HEK293 (cell line): ENCODE measurements around the gene VHLL.

Source experiments
- CTCF ChIA-PET: fragments of 350-600 bp; formaldehyde crosslinking; extraction: SDS; loops from one replicate; lab custom pipeline; 2021; ENCODE audit warnings: antibody characterized with exemption; lab: Yijun Ruan, JAX
- POLR2A ChIA-PET: fragments of 300-600 bp; formaldehyde crosslinking; extraction: SDS; loops from one replicate; lab custom pipeline; 2020; ENCODE audit warnings: antibody characterized with exemption, inconsistent platforms; lab: Yijun Ruan, JAX
- H3K27ac ChIP-seq: fragments of 200-500 bp; sonication (Bioruptor generic); 2 replicates; pipeline ENCODE4 v1.5.1; 2014; ENCODE audit warnings: low read depth, low read length, control low read depth, inconsistent platforms; ENCODE audit errors: extremely low read depth
- H3K36me3 ChIP-seq, 2 experiments: fragments of 200-500 bp in 1 of 2; sonication (Bioruptor generic) in 1 of 2; 1 replicate in 1 of 2; 2 replicates in 1 of 2; pipeline ENCODE4 v1.5.1; 2014 to 2017; ENCODE audit warnings: inconsistent platforms in 2 of 2, low read length in 2 of 2; ENCODE audit not compliant: control insufficient read depth in 2 of 2, insufficient read depth in 1 of 2
- H3K4me1 ChIP-seq: fragments of 200-500 bp; sonication (Bioruptor generic); 2 replicates; pipeline ENCODE4 v1.5.1; 2014; ENCODE audit warnings: mild to moderate bottlenecking, low read length, inconsistent platforms; ENCODE audit not compliant: control insufficient read depth, insufficient read depth
- H3K4me3 ChIP-seq: 2 replicates; pipeline ENCODE4 v1.5.1; 2011; ENCODE audit warnings: low read depth, mild to moderate bottlenecking, control low read depth, low read length, moderate library complexity
- H3K9me3 ChIP-seq: fragments of 200-500 bp; sonication (Bioruptor generic); 2 replicates; pipeline ENCODE4 v1.5.1; 2014; ENCODE audit warnings: low read depth, low read length, inconsistent platforms; ENCODE audit not compliant: control insufficient read depth, insufficient read depth
- GLI2 ChIP-seq: fragments of 450-650 bp; formaldehyde crosslinking; IDR thresholded peaks from 2 replicates; pipeline ENCODE4; 2017; ENCODE audit warnings: missing biosample characterization, missing genetic modification characterization, low read depth, borderline replicate concordance
- GLIS2 ChIP-seq: fragments of 450-650 bp; formaldehyde crosslinking; IDR thresholded peaks from 2 replicates; pipeline ENCODE4 v1.5.1; 2016; ENCODE audit warnings: missing biosample characterization, missing genetic modification characterization
- KLF8 ChIP-seq: fragments of 450-650 bp; formaldehyde crosslinking; IDR thresholded peaks from 2 replicates; pipeline ENCODE4 v1.5.1; 2016; ENCODE audit warnings: missing biosample characterization, missing genetic modification characterization
- KLF9 ChIP-seq: fragments of 450-650 bp; formaldehyde crosslinking; IDR thresholded peaks from 2 replicates; pipeline ENCODE4 v1.5.1; 2016; ENCODE audit warnings: missing biosample characterization, missing genetic modification characterization, low read depth
- MYNN ChIP-seq: fragments of 450-650 bp; formaldehyde crosslinking; IDR thresholded peaks from 2 replicates; pipeline ENCODE4 v1.5.1; 2016; ENCODE audit warnings: missing biosample characterization, missing genetic modification characterization, borderline replicate concordance
- SCRT2 ChIP-seq: fragments of 450-650 bp; formaldehyde crosslinking; IDR thresholded peaks from 2 replicates; pipeline ENCODE4 v1.5.1; 2016; ENCODE audit warnings: missing biosample characterization, missing genetic modification characterization
- SP2 ChIP-seq: fragments of 450-650 bp; formaldehyde crosslinking; IDR thresholded peaks from 2 replicates; pipeline ENCODE4 v1.5.1; 2016; ENCODE audit warnings: missing biosample characterization, missing genetic modification characterization
- SP3 ChIP-seq: fragments of 450-650 bp; formaldehyde crosslinking; IDR thresholded peaks from 2 replicates; pipeline ENCODE4 v1.5.1; 2016; ENCODE audit warnings: missing biosample characterization, missing genetic modification characterization
- SP7 ChIP-seq: fragments of 450-650 bp; formaldehyde crosslinking; IDR thresholded peaks from 2 replicates; pipeline ENCODE4 v1.5.1; 2016; ENCODE audit warnings: missing biosample characterization, missing genetic modification characterization
- TRIM28 ChIP-seq: IDR thresholded peaks from 2 replicates; pipeline ENCODE4 v1.6.1; 2011; ENCODE audit warnings: low read length, control low read depth, borderline replicate concordance
- ZBTB17 ChIP-seq: fragments of 450-650 bp; formaldehyde crosslinking; IDR thresholded peaks from 2 replicates; pipeline ENCODE4 v1.5.1; 2016; ENCODE audit warnings: missing biosample characterization, missing genetic modification characterization
- ZFHX2 ChIP-seq: fragments of 450-650 bp; formaldehyde crosslinking; conservative IDR thresholded peaks from 2 replicates; pipeline ENCODE4 v1.5.1; 2016; ENCODE audit warnings: missing biosample characterization, missing genetic modification characterization
- ZNF292 ChIP-seq: fragments of 450-650 bp; formaldehyde crosslinking; IDR thresholded peaks from 2 replicates; pipeline ENCODE4 v1.5.1; 2016; ENCODE audit warnings: low read depth, missing biosample characterization, missing genetic modification characterization, borderline replicate concordance
- ZNF335 ChIP-seq: fragments of 450-650 bp; formaldehyde crosslinking; conservative IDR thresholded peaks from 2 replicates; pipeline ENCODE4 v1.5.1; 2016; ENCODE audit warnings: missing biosample characterization, missing genetic modification characterization
- ZNF37A ChIP-seq: fragments of 450-650 bp; IDR thresholded peaks from 2 replicates; pipeline ENCODE4 v1.5.1; 2018; ENCODE audit warnings: missing biosample characterization, missing genetic modification characterization
- ZNF585B ChIP-seq: fragments of 450-650 bp; formaldehyde crosslinking; IDR thresholded peaks from 2 replicates; pipeline ENCODE4 v1.5.1; 2016; ENCODE audit warnings: missing biosample characterization, missing genetic modification characterization
- ZNF600 ChIP-seq: fragments of 450-650 bp; formaldehyde crosslinking; IDR thresholded peaks from 2 replicates; pipeline ENCODE4 v1.5.1; 2016; ENCODE audit warnings: missing biosample characterization, missing genetic modification characterization
- TF ChIP-seq, protein P1 (sequence below): fragments of 450-650 bp; formaldehyde crosslinking; IDR thresholded peaks from 2 replicates; pipeline ENCODE4 v1.5.1; 2016; ENCODE audit warnings: missing biosample characterization, missing genetic modification characterization, borderline replicate concordance
- TF ChIP-seq, protein P2 (sequence below): fragments of 450-650 bp; formaldehyde crosslinking; IDR thresholded peaks from 2 replicates; pipeline ENCODE4 v1.5.1; 2016; ENCODE audit warnings: missing biosample characterization, missing genetic modification characterization
- TF ChIP-seq, protein P3 (sequence below): fragments of 450-650 bp; formaldehyde crosslinking; IDR thresholded peaks from 2 replicates; pipeline ENCODE4 v1.5.1; 2016; ENCODE audit warnings: missing biosample characterization, missing genetic modification characterization
- TF ChIP-seq, protein P4 (sequence below): fragments of 450-650 bp; formaldehyde crosslinking; IDR thresholded peaks from 2 replicates; pipeline ENCODE4 v1.5.0; 2017; ENCODE audit warnings: missing biosample characterization, missing genetic modification characterization, borderline replicate concordance

Gene VHLL

DNA sequence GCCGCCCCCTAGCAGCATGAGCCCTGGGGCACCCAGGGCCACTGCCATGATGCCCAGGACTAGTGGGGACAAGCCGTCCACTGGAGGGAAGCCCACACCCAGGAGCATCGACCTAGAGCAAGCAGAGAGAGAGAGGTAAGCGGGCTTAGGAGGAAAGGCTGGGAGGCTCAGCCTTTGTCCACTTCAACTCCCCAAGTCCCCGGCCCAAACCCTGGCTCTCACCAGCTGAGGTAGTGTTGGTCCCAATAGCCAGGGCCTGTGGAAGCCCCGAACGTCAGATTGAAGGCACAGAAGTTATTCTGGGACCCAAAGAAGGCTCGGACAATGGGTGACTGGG lies 6.0 kb downstream of the VHLL start (continued):
- no peak for TF ChIP-seq SP7 (tag by site-specific recombination)
- TF ChIP-seq ZNF292 (tag by site-specific recombination), result no peak
- TF ChIP-seq SCRT2, result no peak
- TF ChIP-seq GLI2 (tag by site-specific recombination), result no peak
- TF ChIP-seq, protein P1, sequence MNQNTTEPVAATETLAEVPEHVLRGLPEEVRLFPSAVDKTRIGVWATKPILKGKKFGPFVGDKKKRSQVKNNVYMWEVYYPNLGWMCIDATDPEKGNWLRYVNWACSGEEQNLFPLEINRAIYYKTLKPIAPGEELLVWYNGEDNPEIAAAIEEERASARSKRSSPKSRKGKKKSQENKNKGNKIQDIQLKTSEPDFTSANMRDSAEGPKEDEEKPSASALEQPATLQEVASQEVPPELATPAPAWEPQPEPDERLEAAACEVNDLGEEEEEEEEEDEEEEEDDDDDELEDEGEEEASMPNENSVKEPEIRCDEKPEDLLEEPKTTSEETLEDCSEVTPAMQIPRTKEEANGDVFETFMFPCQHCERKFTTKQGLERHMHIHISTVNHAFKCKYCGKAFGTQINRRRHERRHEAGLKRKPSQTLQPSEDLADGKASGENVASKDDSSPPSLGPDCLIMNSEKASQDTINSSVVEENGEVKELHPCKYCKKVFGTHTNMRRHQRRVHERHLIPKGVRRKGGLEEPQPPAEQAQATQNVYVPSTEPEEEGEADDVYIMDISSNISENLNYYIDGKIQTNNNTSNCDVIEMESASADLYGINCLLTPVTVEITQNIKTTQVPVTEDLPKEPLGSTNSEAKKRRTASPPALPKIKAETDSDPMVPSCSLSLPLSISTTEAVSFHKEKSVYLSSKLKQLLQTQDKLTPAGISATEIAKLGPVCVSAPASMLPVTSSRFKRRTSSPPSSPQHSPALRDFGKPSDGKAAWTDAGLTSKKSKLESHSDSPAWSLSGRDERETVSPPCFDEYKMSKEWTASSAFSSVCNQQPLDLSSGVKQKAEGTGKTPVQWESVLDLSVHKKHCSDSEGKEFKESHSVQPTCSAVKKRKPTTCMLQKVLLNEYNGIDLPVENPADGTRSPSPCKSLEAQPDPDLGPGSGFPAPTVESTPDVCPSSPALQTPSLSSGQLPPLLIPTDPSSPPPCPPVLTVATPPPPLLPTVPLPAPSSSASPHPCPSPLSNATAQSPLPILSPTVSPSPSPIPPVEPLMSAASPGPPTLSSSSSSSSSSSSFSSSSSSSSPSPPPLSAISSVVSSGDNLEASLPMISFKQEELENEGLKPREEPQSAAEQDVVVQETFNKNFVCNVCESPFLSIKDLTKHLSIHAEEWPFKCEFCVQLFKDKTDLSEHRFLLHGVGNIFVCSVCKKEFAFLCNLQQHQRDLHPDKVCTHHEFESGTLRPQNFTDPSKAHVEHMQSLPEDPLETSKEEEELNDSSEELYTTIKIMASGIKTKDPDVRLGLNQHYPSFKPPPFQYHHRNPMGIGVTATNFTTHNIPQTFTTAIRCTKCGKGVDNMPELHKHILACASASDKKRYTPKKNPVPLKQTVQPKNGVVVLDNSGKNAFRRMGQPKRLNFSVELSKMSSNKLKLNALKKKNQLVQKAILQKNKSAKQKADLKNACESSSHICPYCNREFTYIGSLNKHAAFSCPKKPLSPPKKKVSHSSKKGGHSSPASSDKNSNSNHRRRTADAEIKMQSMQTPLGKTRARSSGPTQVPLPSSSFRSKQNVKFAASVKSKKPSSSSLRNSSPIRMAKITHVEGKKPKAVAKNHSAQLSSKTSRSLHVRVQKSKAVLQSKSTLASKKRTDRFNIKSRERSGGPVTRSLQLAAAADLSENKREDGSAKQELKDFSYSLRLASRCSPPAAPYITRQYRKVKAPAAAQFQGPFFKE (tag by site-specific recombination), result no peak
- no peak for TF ChIP-seq ZNF585B (tag by site-specific recombination)

DNA sequence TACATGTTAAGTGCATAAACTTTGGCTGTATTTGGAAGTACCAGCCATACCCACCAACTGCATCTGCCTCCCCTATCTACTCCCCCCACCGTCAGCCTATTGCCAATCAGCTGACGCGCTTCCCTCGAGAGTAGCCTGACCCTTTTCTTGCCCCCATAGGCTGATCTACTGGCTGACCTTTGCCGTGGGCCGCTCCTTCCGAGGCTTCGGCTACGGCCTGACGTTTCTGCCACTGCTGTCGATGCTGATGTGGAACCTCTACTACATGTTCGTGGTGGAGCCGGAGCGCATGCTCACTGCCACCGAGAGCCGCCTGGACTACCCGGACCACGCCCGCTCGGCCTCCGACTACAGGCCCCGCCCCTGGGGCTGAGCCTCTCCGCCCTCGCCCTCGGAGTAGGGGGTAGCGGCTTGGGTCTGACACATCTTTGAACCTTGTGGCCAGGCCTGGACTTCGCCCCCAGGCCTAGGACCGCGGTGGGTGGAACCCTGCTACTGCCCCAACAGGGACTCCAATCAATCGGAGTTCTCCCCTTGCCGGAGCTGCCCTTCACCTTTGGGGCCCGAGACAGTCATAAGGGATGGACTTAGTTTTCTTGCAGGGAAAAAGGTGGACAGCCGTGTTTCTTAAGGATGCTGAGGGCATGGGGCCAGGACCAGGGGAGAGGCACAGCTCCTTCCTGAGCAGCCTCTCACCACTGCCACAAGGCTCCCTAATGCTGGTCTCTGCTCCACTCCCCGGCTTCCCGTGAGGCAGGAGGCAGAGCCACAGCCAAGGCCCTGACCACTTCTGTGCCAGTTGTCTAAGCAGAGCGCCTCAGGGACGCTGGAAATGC lies 7.7 kb downstream of the VHLL start:
- H3K36me3 ChIP-seq, result peaks cover 4 to 50% of the 10 kb centered on the region in 2 experiments; a peak in 2 of 3 replicates
- H3K27ac ChIP-seq, result peak overlapping the region; percentile 28; the same call in 1 of the 2 replicates
- peaks cover 3% of the 10 kb centered on the region; the same call in 1 of the 2 replicates for H3K4me1 ChIP-seq
- peak overlapping the region; percentile 40 for H3K4me3 ChIP-seq
- no peaks in the 10 kb centered on the region for H3K9me3 ChIP-seq
- TF ChIP-seq, protein P2, sequence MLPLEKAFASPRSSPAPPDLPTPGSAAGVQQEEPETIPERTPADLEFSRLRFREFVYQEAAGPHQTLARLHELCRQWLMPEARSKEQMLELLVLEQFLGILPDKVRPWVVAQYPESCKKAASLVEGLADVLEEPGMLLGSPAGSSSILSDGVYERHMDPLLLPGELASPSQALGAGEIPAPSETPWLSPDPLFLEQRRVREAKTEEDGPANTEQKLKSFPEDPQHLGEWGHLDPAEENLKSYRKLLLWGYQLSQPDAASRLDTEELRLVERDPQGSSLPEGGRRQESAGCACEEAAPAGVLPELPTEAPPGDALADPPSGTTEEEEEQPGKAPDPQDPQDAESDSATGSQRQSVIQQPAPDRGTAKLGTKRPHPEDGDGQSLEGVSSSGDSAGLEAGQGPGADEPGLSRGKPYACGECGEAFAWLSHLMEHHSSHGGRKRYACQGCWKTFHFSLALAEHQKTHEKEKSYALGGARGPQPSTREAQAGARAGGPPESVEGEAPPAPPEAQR (tag by site-specific recombination), result no peak
- peak; percentile 59 for TF ChIP-seq ZBTB17 (tag by site-specific recombination)
- TF ChIP-seq TRIM28, result 0 out of 2 replicates have a peak, but pooled peaks have one; percentile 54
- TF ChIP-seq ZFHX2 (tag by site-specific recombination), result 0 out of 2 replicates have a peak, but pooled peaks have one; percentile 17
- TF ChIP-seq, protein P3, sequence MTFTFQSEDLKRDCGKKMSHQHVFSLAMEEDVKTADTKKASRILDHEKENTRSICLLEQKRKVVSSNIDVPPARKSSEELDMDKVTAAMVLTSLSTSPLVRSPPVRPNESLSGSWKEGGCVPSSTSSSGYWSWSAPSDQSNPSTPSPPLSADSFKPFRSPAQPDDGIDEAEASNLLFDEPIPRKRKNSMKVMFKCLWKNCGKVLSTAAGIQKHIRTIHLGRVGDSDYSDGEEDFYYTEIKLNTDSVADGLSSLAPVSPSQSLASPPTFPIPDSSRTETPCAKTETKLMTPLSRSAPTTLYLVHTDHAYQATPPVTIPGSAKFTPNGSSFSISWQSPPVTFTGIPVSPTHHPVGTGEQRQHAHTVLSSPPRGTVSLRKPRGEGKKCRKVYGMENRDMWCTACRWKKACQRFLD (tag by site-specific recombination), result no peak
- peak; percentile 63 for TF ChIP-seq SP2 (tag by site-specific recombination)
- peak; percentile 29; the same call in 1 of the 2 replicates for TF ChIP-seq GLIS2
- peak; percentile 37; the same call in 1 of the 2 replicates for TF ChIP-seq SP3 (tag by site-specific recombination)
- TF ChIP-seq ZNF37A (tag by site-specific recombination), result no peak
- TF ChIP-seq, protein P4, sequence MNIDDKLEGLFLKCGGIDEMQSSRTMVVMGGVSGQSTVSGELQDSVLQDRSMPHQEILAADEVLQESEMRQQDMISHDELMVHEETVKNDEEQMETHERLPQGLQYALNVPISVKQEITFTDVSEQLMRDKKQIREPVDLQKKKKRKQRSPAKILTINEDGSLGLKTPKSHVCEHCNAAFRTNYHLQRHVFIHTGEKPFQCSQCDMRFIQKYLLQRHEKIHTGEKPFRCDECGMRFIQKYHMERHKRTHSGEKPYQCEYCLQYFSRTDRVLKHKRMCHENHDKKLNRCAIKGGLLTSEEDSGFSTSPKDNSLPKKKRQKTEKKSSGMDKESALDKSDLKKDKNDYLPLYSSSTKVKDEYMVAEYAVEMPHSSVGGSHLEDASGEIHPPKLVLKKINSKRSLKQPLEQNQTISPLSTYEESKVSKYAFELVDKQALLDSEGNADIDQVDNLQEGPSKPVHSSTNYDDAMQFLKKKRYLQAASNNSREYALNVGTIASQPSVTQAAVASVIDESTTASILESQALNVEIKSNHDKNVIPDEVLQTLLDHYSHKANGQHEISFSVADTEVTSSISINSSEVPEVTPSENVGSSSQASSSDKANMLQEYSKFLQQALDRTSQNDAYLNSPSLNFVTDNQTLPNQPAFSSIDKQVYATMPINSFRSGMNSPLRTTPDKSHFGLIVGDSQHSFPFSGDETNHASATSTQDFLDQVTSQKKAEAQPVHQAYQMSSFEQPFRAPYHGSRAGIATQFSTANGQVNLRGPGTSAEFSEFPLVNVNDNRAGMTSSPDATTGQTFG (tag by site-specific recombination), result no peak
- peak; percentile 14; the same call in 1 of the 2 replicates for TF ChIP-seq KLF8 (tag by site-specific recombination)
- TF ChIP-seq KLF9 (tag by site-specific recombination), result peak; percentile 34; the same call in 1 of the 2 replicates
- TF ChIP-seq ZNF600 (tag by site-specific recombination), result peak; percentile 80
- TF ChIP-seq ZNF335, result peak; percentile 48
- no peak for TF ChIP-seq MYNN (tag by site-specific recombination)
- CTCF ChIA-PET, result interaction anchor here (0.5 to 0.7 kb wide), 2 partner anchors 66 to 557 kb away, joined by 3 read pairs; no protein-coding TSS in a partner anchor
- POLR2A ChIA-PET, result interaction anchor here (1.4 kb wide), 1 partner anchor 8 kb away, joined by 8 read pairs; the partner anchor contains the start of gene SMG5
